ENCODE data around the gene EIF1AD. TPM values are rescaled to one million over a fixed set of nuclear protein-coding genes. Genes with fewer than 3 reads are reported as not detected.
A peak's percentile ranks its signal among the peaks of the same experiment; 100 is the strongest.

EIF1AD gene
- total RNA-seq, 1 experiment from 2014 or later = 64.6 TPM

DNA sequence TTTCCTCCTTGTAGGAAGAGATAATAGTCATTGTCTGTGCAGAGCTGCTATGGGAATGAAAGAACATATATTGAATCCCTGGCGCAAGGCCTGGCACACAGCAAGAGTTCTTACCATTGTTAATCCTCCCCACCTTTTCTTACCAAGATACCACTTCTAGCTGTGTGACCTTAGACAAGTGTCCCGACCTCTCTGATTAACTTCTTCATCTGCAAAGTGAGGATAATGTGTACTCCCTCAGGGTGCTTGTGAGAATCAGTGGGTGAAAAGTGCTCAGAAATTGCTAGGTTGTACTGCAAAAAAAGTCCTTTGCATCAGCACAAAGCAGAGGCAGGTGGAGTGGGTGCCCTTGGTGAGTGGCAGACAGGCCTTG, 6.1 kb upstream of the EIF1AD start:
- BruUV-seq (replicated peaks) = no TSS peak
- intact Hi-C loops (cut with micrococcal nuclease; ENCODE audit: unreplicated experiment) = no loop called here
- no peaks in the 10 kb centered on the region for H3K27me3 ChIP-seq (ENCODE audit: control insufficient read depth, insufficient read depth, low read length)
- H3K27ac ChIP-seq (ENCODE audit: low read length) = peak overlapping the region; percentile 10; the same call in 1 of the 2 replicates
- peaks cover 48% of the 10 kb centered on the region for H3K4me1 ChIP-seq (ENCODE audit: control insufficient read depth, insufficient read depth, low read length)
- CTCF ChIA-PET = interaction anchor here (0.8 kb wide), 1 partner anchor 14 kb away, joined by 4 read pairs; no protein-coding TSS in a partner anchor
- no peaks in the 10 kb centered on the region for H3K9me3 ChIP-seq (ENCODE audit: control insufficient read depth, insufficient read depth, low read depth, low read length)
- no peak overlapping the region for H3K4me3 ChIP-seq (ENCODE audit: low read depth in 2 of 2, low read length in 2 of 2)
- POLR2A ChIA-PET = no interaction called here
- H3K36me3 ChIP-seq (ENCODE audit: control insufficient read depth, insufficient read depth, low read length) = peaks cover 7% of the 10 kb centered on the region; the same call in 1 of the 2 replicates
- in situ Hi-C loops (cut with HindIII; ENCODE audit: low pct_unique_long_range_greater_than_20kb, low sequenced_read_pairs) = no loop called here
- DNase-seq (ENCODE audit: low read depth, low spot score) = no peak
- TF ChIP-seq POLR2AphosphoS5 (IDR thresholded peaks at IDR 0.05; ENCODE audit: low read depth, low read length) (no peak), TCF7L2 (IDR thresholded peaks at IDR 0.05; ENCODE audit: low read depth, low read length) (no peak), SIN3A (IDR thresholded peaks at IDR 0.05; ENCODE audit: borderline replicate concordance, insufficient read depth, low read depth, low read length) (no peak)
- TF ChIP-seq, protein P1, sequence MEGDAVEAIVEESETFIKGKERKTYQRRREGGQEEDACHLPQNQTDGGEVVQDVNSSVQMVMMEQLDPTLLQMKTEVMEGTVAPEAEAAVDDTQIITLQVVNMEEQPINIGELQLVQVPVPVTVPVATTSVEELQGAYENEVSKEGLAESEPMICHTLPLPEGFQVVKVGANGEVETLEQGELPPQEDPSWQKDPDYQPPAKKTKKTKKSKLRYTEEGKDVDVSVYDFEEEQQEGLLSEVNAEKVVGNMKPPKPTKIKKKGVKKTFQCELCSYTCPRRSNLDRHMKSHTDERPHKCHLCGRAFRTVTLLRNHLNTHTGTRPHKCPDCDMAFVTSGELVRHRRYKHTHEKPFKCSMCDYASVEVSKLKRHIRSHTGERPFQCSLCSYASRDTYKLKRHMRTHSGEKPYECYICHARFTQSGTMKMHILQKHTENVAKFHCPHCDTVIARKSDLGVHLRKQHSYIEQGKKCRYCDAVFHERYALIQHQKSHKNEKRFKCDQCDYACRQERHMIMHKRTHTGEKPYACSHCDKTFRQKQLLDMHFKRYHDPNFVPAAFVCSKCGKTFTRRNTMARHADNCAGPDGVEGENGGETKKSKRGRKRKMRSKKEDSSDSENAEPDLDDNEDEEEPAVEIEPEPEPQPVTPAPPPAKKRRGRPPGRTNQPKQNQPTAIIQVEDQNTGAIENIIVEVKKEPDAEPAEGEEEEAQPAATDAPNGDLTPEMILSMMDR (IDR thresholded peaks at IDR 0.05) = no peak
- TF ChIP-seq, protein P2, sequence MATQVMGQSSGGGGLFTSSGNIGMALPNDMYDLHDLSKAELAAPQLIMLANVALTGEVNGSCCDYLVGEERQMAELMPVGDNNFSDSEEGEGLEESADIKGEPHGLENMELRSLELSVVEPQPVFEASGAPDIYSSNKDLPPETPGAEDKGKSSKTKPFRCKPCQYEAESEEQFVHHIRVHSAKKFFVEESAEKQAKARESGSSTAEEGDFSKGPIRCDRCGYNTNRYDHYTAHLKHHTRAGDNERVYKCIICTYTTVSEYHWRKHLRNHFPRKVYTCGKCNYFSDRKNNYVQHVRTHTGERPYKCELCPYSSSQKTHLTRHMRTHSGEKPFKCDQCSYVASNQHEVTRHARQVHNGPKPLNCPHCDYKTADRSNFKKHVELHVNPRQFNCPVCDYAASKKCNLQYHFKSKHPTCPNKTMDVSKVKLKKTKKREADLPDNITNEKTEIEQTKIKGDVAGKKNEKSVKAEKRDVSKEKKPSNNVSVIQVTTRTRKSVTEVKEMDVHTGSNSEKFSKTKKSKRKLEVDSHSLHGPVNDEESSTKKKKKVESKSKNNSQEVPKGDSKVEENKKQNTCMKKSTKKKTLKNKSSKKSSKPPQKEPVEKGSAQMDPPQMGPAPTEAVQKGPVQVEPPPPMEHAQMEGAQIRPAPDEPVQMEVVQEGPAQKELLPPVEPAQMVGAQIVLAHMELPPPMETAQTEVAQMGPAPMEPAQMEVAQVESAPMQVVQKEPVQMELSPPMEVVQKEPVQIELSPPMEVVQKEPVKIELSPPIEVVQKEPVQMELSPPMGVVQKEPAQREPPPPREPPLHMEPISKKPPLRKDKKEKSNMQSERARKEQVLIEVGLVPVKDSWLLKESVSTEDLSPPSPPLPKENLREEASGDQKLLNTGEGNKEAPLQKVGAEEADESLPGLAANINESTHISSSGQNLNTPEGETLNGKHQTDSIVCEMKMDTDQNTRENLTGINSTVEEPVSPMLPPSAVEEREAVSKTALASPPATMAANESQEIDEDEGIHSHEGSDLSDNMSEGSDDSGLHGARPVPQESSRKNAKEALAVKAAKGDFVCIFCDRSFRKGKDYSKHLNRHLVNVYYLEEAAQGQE (IDR thresholded peaks at IDR 0.05; ENCODE audit: insufficient read depth in 1 of 2, low read depth in 2 of 2, low read length in 1 of 2) = no peak
- ATAC-seq = no peak

DNA sequence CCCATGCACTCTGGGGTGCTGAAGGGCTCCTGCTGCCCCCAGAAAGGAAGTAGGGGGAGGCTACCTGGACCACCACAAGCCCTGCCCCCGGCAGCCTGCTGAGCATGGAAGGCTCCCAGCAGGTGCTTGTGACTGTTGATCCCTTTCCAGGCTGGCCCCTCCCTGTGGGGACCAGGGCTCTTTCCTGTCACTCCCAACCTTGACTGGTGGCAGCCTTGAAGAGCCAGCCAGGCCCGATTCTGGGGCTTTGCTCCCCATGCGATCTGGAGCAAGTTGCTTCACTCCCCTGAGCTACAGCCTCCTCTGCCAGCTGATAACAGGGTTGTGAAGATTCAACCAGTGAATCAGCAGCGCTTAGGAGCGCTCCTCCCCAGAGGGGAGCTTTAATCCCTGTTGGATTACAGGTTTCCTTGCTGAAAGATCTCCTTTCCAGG, 5.3 kb upstream of the EIF1AD start:
- intact Hi-C loops (cut with micrococcal nuclease; ENCODE audit: unreplicated experiment) (no loop called here), in situ Hi-C loops (cut with HindIII; ENCODE audit: low pct_unique_long_range_greater_than_20kb, low sequenced_read_pairs) (no loop called here)
- CTCF ChIA-PET = no interaction called here
- no peaks in the 10 kb centered on the region for H3K27me3 ChIP-seq (ENCODE audit: control insufficient read depth, insufficient read depth, low read length)
- H3K4me3 ChIP-seq (ENCODE audit: low read depth in 2 of 2, low read length in 2 of 2) = no peak overlapping the region
- POLR2A ChIA-PET = interaction anchor here (0.5 kb wide), 1 partner anchor 499 kb away, joined by 5 read pairs; no protein-coding TSS in a partner anchor
- peaks cover 45% of the 10 kb centered on the region for H3K4me1 ChIP-seq (ENCODE audit: control insufficient read depth, insufficient read depth, low read length)
- BruUV-seq (replicated peaks) = no TSS peak
- no peak for DNase-seq (ENCODE audit: low read depth, low spot score)
- TF ChIP-seq POLR2AphosphoS5 (IDR thresholded peaks at IDR 0.05; ENCODE audit: low read depth, low read length) (no peak), TCF7L2 (IDR thresholded peaks at IDR 0.05; ENCODE audit: low read depth, low read length) (no peak), SIN3A (IDR thresholded peaks at IDR 0.05; ENCODE audit: borderline replicate concordance, insufficient read depth, low read depth, low read length) (no peak)
- TF ChIP-seq, protein P2 (IDR thresholded peaks at IDR 0.05; ENCODE audit: insufficient read depth in 1 of 2, low read depth in 2 of 2, low read length in 1 of 2) = no peak
- TF ChIP-seq, protein P1 (IDR thresholded peaks at IDR 0.05) = no peak
- H3K27ac ChIP-seq (ENCODE audit: low read length) = peak overlapping the region; percentile 64; the same call in 1 of the 2 replicates
- peaks cover 10% of the 10 kb centered on the region; the same call in 1 of the 2 replicates for H3K36me3 ChIP-seq (ENCODE audit: control insufficient read depth, insufficient read depth, low read length)
- H3K9me3 ChIP-seq (ENCODE audit: control insufficient read depth, insufficient read depth, low read depth, low read length) = no peaks in the 10 kb centered on the region
- no peak for ATAC-seq
